ENCODE results near the gene GNG14.
"Not testable (repeated sequence)": the region's sequence is repeated elsewhere in the genome, so short reads cannot be mapped to it uniquely, and the experiment has no call there.

The GNG14 gene

GRCh38 chr19:12687496-12688196, at the start of gene GNG14:
Gene GNG14 (plus strand): TSS chr19:12687998. CDS start chr19:12688049, 51 bp downstream.
- no peak for DNase-seq

DNA sequence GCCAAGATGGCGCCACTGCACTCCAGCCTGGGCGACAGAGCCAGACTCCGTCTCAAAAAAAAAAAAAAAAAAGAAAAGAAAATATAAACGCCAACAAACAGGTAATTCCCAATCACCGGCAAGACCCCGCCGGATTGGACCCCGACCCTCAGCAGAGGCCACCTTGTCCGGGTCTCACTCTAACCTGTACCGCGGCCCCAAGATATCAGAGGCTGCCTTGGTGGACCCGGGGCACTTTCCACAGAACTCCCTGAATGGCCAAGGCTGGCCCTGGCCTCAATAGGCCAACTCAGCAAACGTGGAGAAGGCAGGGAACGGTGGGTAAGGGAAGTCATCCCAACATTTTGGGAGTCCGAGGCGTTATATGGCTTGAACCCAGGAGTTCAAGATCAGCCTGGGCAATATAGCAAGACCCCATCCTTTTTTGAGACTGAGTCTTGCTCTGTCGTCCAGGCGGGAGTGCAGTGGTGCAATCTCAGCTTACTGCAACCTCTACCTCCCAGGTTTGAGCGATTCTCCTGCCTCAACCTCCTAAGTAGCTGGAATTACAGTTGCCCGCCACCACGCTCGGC, 49.1 kb upstream of the GNG14 start:
- DNase-seq, result no peak

GRCh38 chr19:12639901-12640613, 47.7 kb upstream of the GNG14 start:
- peak; percentile 94 for DNase-seq

GRCh38 chr19:12641456-12641855, 46.3 kb upstream of the GNG14 start:
- DNase-seq, result no peak

- DNase-seq, result no peak
Observed at GRCh38 chr19:12642506-12642905, 45.3 kb upstream of the GNG14 start.

GRCh38 chr19:12643716-12644115, 44.1 kb upstream of the GNG14 start:
- DNase-seq, result not testable (repeated sequence)

GRCh38 chr19:12646551-12646950, 41.2 kb upstream of the GNG14 start:
- DNase-seq, result no peak

DNA sequence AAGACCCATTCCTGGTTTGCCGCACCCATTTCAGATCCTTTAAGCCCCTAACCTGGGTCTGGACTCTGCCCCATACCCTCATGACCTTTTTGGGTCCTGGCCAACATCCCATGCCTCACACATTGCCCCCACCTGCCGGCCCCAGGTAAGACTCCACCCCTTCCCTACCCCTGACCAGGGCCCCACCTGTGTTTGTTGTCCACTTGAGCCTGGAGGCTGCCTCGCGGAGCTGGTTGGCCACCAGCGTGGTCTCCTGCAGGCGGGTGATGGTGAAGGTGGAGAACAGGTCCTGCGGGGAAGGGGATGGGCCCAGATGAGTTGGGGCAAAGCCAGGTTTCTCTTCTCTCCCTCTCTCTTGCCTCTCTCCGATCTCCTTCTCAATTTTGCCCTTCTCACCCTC, 40.8 kb upstream of the GNG14 start:
- no peak for DNase-seq

- peak; percentile 54 for DNase-seq
Observed at GRCh38 chr19:12647490-12648071, 40.2 kb upstream of the GNG14 start.

DNA sequence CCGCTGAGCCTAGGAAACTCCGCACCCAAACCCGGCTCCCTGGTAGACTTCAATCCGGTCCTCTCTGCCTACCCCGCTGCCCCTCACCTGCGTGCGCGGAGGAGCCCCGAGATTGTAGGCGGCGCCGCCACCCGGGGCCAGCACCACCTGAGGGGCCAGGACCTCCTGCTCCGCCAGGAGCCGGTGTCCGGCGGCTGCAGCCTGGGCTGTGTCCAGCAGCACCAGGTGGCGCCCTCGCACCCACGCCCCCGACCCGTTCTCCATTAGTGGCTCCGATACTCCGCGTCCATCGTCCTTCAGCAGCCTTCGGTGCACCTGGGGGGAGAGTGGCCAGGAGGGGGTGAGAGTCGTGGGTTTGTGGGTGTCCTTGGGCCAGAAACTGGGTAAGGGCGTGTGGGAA, 39.7 kb upstream of the GNG14 start:
- DNase-seq, result no peak

DNA sequence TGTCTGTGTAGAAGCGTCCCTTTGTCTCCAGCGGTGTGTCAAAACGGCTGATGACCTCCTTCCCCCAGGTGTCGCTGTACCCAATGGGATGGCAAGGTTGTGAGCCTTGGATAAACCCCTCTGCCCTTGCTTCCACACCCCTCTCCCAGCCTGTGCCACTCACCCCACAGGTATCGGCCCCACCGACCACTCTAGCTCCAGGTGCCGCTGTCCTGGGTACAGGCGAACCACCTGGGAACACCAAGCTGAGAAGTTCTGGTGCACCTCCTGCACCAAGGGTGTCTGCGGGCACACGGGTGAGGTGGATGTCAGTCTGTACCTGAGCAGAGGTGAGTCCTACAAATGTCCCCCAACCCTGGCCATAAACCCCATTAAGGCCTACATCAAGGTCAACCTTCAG, 37.9 kb upstream of the GNG14 start:
- DNase-seq, result no peak

GRCh38 chr19:12652219-12652618, 35.6 kb upstream of the GNG14 start:
- no peak for DNase-seq

- DNase-seq, result no peak
Observed at GRCh38 chr19:12655546-12655945, 32.3 kb upstream of the GNG14 start.

DNA sequence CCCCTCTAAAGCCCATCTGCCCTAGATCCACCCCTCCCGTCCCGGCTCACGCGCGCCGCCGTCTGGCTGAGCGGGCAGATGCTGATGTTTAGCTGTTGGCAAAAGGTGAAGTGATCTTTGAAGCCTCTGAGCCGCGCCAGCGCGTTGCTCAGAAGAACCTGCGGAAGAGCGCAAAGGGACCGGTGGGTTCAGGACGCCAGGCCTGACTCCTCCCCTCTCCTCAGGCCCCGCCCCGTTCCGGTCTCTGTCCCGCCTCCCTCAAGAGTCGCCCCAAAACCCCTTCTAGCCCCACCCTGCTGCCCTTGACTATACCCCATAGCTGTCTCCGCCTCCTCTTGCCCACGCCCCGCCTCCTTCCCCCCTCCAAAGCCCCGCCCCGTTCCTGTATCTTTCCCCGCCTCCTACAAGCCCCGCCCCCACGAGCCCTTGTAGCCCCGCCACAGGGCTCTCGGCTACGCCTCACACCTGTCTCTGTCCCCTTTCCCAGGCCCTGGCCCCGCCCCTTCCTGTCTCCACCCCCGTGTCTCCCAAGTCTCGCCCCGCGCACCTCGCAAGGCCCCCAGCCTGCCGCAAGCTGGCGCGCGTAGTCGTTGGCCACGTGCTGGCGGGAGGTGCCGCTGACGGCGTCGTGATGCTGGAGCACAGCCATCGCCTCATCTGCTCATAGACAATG, 30.8 kb upstream of the GNG14 start:
- DNase-seq, result peak; percentile 59

- DNase-seq, result no peak
Observed at GRCh38 chr19:12657966-12658365, 29.8 kb upstream of the GNG14 start.

- DNase-seq, result no peak
Observed at GRCh38 chr19:12660980-12661379, 26.8 kb upstream of the GNG14 start.

DNA sequence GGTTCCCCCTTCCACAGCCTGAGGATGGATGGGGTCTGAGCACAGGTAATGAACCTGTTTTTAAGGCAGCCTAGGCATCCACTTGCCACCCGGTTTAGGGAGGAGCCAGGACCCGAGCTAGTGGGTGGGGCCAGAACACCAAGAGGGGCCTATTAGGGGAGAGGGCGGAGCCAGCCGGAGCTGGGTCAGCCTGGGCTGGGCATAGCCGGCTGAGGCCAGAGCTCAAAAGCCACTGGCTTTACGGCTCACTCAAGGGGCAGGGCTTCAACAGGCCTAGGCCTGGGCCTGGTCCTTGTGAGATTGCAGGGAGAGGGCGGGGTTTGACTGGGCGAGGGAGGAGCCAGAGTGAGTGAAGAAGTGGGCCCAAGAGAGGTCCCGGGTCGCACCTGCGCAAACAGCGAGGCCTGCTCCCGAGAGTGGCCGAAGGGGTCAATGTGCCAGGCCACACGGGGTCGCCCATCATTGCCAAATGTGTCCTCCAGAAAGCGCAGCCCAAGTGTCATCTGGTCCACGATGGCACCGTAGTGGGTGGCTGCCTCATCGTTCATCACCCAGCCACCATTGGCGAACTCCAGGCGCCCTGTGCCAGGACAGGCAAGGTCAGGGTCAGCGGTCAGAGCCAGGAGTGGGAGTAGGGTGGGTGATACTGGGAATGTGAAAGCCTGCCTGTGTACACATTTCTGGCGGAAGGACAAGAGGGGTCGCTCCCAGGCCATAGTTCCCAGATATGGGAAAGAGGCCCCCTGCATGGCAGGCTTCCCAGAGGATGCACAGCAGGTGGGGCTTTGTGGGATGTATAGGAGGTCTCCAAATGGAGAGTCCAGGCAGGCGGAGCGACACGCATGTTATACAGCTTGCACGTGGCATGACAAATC, 23.2 kb upstream of the GNG14 start:
- DNase-seq, result peak; percentile 43

GRCh38 chr19:12665281-12665573, 22.6 kb upstream of the GNG14 start:
- peak; percentile 71 for DNase-seq

- DNase-seq, result peak; percentile 45
Observed at GRCh38 chr19:12665671-12666264, 22.0 kb upstream of the GNG14 start.

DNA sequence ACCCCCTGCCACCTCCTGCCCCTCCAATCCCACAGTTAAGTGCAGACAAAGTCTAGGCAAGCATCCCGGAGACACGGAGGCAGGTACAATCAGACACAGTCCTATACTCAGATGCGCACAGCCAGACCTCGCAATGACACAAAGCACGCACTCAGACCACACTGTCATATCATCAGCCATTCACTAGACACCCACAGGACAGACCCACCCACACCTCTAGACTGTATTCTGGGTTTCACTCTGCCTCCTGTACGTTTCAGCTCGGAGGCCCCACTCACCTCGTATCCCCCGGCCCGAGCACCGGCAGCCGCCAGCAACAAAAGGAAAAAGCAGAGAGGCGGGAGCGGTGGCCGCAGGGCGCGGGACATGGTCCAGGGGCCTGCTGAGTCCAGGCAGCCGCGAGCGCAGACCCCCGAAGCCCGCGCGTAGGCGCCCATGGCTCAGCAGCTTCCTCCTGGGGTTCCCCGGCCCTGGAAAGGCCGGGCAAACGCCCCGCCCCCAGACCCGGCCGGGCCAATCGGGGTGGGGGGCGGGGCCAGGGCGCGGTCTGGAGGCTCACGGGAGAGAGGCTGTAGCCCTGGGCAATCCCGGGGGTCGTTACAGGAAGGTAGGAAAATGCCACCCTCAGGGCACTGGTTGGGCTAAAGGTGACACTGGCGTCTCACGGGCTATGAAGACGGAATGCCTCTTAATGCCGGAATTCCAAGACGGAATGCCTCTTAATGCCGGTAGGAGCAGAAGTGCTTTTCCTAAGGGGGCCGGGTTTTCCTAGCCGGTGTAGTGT, 21.3 kb upstream of the GNG14 start, which contains the start of the genes MAN2B1 and WDR83:
TSS of gene MAN2B1 (minus strand) at position 478 of the 784 bp plus-strand sequence. CDS start at position 437, 41 bp downstream.
TSS of gene WDR83 (plus strand) at position 543 of the 784 bp plus-strand sequence. CDS start 2,984 bp downstream, outside the sequence.
- peak; percentile 89 for DNase-seq
